ENCODE measurements around the gene HMOX1.
A peak's percentile ranks its signal among the peaks of the same experiment; 100 is the strongest.

HMOX1 gene

GRCh38 chr22:35350539-35351503, 30.1 kb upstream of the HMOX1 start:
- peak overlapping the region; percentile 72 for H3K4me3 ChIP-seq (ENCODE audit: control insufficient read depth, low read depth, low read length)
- DNase-seq (ENCODE audit: low read depth) = peak; percentile 91
- TF ChIP-seq, protein P1, sequence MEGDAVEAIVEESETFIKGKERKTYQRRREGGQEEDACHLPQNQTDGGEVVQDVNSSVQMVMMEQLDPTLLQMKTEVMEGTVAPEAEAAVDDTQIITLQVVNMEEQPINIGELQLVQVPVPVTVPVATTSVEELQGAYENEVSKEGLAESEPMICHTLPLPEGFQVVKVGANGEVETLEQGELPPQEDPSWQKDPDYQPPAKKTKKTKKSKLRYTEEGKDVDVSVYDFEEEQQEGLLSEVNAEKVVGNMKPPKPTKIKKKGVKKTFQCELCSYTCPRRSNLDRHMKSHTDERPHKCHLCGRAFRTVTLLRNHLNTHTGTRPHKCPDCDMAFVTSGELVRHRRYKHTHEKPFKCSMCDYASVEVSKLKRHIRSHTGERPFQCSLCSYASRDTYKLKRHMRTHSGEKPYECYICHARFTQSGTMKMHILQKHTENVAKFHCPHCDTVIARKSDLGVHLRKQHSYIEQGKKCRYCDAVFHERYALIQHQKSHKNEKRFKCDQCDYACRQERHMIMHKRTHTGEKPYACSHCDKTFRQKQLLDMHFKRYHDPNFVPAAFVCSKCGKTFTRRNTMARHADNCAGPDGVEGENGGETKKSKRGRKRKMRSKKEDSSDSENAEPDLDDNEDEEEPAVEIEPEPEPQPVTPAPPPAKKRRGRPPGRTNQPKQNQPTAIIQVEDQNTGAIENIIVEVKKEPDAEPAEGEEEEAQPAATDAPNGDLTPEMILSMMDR (conservative IDR thresholded peaks at IDR 0.05; ENCODE audit: control insufficient read depth, insufficient read depth, low read depth, low read length) = peak; percentile 78

GRCh38 chr22:35352214-35353111, 28.4 kb upstream of the HMOX1 start:
- H3K4me3 ChIP-seq (ENCODE audit: control insufficient read depth, low read depth, low read length) = no peak overlapping the region
- TF ChIP-seq, protein P1 (conservative IDR thresholded peaks at IDR 0.05; ENCODE audit: control insufficient read depth, insufficient read depth, low read depth, low read length) = peak; percentile 24
- DNase-seq (ENCODE audit: low read depth) = peak; percentile 25

DNA sequence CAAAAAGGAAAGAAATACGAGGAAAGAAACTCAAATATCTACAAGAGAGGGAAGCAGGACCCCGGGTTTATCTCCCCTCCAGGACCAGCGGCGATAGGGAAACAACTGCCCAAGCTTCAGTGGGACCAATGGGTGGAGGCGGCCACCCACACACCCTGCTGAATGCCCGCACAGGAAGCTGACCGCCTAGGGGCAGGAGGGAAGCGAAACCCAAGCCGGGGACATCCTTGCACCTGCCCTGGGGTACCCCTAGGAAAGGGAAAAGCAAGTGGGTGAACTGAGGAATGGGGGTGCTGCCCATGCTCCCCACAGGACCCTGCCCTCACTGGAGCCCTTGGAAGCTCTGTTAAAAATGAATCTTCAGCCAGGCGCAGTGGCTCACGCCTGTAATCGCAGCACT, 27.6 kb upstream of the HMOX1 start:
- DNase-seq (ENCODE audit: low read depth) = no peak
- TF ChIP-seq, protein P1 (conservative IDR thresholded peaks at IDR 0.05; ENCODE audit: control insufficient read depth, insufficient read depth, low read depth, low read length) = no peak
- H3K4me3 ChIP-seq (ENCODE audit: control insufficient read depth, low read depth, low read length) = no peak overlapping the region

- TF ChIP-seq, protein P1 (conservative IDR thresholded peaks at IDR 0.05; ENCODE audit: control insufficient read depth, insufficient read depth, low read depth, low read length) = no peak
- no peak overlapping the region for H3K4me3 ChIP-seq (ENCODE audit: control insufficient read depth, low read depth, low read length)
- no peak for DNase-seq (ENCODE audit: low read depth)
These were observed 26.8 kb upstream of the HMOX1 start for GRCh38 chr22:35354068-35354467.

DNA sequence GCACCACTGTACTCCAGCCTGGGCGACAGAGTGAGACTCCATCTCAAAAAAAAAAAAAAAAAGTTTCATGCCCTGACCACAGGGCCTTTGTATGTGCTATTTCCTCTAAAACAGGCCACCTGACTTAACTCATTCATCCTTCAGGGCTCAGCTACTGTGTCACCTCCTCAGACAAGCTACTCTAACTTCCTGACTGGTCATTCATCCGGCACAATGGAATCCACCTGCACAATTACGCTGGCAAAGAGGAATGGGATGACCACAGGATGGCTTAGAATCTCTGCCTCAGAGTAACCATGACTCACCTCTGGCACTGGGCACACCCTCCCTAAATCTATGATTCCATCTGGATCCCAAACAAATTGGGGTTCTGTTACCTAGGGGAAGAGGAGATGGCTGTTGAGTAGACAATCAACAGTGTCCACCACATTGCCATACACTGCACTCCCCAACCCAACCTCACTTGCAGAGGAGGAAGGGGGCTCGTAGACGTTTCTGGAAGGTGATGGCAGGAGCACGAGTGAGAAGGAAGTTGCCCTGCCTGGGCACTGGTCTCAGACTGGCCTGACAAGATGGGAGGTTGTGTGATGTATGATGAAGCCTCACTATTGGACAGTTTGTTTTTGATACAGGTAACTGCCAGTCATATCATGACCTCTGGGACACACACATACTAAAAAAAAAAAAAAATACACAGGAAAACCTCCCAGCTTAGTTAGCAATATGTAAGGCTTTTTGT, 22.8 kb upstream of the HMOX1 start:
- peak; percentile 54 for DNase-seq (ENCODE audit: low read depth)
- TF ChIP-seq, protein P1 (conservative IDR thresholded peaks at IDR 0.05; ENCODE audit: control insufficient read depth, insufficient read depth, low read depth, low read length) = no peak
- no peak overlapping the region for H3K4me3 ChIP-seq (ENCODE audit: control insufficient read depth, low read depth, low read length)

All from fibroblast of mammary gland (primary cell).